ENCODE measurements around the gene GMNN.

- no peak for TF ChIP-seq CTCF (IDR thresholded peaks at IDR 0.05)
- no peak for TF ChIP-seq EP300 (IDR thresholded peaks at IDR 0.05)
- TF ChIP-seq POLR2A (IDR thresholded peaks at IDR 0.05; ENCODE audit: low read depth): no peak
- TF ChIP-seq POLR2AphosphoS5 (IDR thresholded peaks at IDR 0.05): no peak
Measured at GRCh38 chr6:24753545-24753944, 21.2 kb upstream of the GMNN start.

All from esophagus muscularis mucosa (tissue), 4 donors.